HG03175 (cell line): Measurements from ENCODE around the gene PDYN.

Experiments used
- ATAC-seq: cut with Tn5 transposase; IDR thresholded peaks from one replicate; pipeline ENCODE4 v1.9.1; 2021; ENCODE audit warnings: mild to moderate bottlenecking, moderate library complexity; ENCODE audit not compliant: unreplicated experiment

The PDYN gene

GRCh38 chr20:1995531-1996310, 1.9 kb upstream of the PDYN start:
- ATAC-seq = no peak

GRCh38 chr20:1994627-1995026, 769 bp upstream of the PDYN start:
- ATAC-seq = no peak

- ATAC-seq = no peak
Measured at GRCh38 chr20:1992359-1993110, 1.3 kb downstream of the PDYN start.

GRCh38 chr20:1987826-1988225, 6.0 kb downstream of the PDYN start:
- ATAC-seq = no peak

DNA sequence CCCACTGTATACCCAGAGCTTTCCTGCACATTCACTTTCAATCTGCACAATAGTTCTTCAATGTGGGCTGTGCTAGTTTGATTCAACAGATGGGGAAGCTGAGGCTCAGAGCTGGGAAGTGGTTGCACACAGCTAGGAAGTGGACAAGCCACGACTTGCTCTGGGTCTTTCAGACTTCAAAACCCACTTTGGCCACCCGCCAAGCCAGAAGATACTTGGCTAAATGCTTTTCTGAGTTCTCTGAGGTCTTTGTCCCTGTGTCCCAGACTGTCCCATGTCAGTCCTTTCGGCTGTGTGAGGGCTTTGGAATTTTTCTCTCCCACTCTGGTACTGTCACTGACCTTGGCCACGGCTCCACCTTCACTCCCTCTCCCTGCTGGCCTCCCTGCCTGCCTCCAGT, 10.6 kb downstream of the PDYN start:
- ATAC-seq = no peak

- no peak for ATAC-seq
Measured at GRCh38 chr20:1982686-1983085, 11.2 kb downstream of the PDYN start.

GRCh38 chr20:1979106-1979778, 14.6 kb downstream of the PDYN start:
- no peak for ATAC-seq

DNA sequence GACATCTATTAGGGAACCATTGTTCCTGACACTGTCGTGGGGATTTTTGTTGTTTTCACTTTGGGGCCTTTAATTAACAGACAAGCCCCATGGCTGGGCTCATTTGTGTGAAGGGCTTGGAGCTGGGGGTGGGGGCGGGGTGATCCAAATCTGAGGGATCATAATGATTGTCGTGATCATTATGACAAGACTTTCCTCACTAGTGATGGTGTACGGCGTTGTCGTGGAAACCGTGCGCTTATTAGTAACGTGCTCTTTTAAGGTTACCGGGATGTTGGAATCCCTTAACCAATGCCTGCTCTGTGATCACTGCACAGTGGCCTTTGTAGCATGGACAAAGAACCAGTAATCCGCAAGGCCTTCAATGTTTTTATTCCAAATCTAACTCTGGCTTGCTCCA, 18.6 kb downstream of the PDYN start:
- ATAC-seq = no peak

DNA sequence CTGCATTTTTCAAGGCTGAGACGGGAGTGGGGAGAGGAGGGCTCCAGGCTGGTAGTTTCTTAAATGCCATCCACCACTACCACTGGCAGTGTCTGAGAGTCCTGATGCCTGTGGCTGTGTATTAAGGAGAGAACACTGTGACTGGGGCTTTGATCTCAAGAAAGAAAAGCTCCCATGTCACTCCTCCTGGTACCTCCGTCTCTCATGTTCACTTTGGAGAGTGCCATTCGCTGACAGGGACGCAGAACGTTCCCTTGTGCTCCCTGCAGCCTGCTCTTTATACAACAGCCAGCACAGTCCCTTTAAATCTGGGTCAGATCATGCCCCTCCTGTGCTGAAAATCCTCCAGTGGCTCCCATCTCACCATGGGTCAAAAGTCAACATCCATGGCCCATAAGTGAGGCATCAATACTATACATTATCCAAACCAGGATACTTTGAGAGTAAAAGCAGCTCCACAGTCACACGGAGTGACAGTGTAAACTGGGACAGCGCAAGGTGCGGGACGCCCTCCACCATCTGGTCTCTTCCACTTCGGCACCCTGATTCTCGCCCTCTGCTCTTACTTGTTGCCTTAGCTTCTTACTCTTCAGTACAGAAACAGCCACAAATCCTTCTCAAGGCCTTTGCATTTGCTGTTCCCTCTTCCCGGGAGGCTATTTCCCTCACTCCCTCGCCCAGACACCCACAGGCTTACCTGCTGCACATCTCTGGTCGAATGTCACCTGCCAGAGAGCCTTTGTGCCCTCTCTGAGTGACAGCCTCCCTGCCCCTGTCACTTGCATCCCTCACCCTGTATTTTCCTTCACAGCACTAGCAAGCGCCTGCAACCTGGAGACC, 20.0 kb downstream of the PDYN start:
- ATAC-seq = no peak

- ATAC-seq = no peak
Measured at GRCh38 chr20:1971893-1972586, 21.8 kb downstream of the PDYN start.

GRCh38 chr20:1968964-1969363, 24.9 kb downstream of the PDYN start:
- ATAC-seq = no peak

DNA sequence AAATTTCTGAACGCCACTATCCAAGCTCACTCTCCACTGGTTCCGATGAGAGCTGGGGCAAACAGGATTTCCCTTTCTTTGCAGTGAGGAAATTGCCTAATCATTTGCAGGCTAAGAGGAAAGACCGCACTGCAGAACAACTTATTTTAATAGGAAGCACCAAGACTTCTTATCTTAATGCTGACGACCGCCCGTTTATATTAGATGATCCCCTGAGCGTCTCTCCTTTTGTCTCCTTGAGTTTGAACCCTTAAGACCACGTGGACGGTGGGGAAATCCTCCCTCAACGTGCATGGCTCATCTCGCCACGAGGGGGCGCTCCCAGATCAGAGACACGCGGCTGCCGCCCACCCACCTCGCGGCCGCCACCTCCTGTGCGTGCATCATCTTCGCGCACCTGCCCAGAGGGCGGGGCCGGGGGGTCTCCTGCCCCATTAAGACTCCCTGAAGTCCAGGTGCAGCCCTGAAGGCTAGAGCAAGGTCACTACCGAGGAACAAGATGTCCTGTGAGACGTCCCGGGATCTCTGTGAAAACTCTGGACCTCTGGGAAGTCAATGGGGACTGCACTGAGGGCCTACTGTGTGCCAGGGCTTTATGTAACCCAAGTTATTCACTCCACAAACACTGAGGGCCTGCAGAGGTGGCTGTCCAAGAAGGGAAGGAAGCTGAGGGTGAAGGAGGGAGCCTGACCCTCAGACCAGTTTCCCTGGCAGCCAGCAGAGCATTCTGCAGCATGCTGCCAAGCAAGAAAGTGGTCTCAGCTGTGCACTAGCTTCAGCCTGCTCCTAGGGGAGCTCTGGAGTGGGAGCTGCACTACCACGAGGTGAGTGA, 28.1 kb downstream of the PDYN start:
- no peak for ATAC-seq

GRCh38 chr20:1964659-1965405, 29.0 kb downstream of the PDYN start:
- no peak for ATAC-seq

DNA sequence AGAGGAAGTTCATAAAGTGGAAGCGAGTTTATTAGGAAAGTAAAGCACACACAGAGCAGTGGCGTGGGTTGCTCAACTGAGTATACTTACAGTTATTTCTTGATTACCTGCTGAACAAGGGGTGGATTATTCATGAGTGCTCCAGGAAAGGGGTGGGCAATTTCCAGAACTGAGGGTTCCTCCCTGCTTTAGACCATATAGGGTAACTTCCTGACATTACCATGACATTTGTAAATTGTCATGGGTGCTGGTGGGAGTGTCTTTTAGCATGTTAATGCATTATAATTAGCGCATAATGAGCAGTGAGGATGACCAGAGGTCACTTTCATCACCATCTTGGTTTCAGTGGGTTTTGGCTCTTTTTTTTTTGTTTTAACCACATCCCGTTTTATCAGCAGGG, 29.8 kb downstream of the PDYN start:
- no peak for ATAC-seq

- no peak for ATAC-seq
Measured at GRCh38 chr20:1961374-1961773, 32.5 kb downstream of the PDYN start.

GRCh38 chr20:1959156-1959555, 34.7 kb downstream of the PDYN start:
- ATAC-seq = no peak

GRCh38 chr20:1958426-1958825, 35.4 kb downstream of the PDYN start:
- no peak for ATAC-seq

DNA sequence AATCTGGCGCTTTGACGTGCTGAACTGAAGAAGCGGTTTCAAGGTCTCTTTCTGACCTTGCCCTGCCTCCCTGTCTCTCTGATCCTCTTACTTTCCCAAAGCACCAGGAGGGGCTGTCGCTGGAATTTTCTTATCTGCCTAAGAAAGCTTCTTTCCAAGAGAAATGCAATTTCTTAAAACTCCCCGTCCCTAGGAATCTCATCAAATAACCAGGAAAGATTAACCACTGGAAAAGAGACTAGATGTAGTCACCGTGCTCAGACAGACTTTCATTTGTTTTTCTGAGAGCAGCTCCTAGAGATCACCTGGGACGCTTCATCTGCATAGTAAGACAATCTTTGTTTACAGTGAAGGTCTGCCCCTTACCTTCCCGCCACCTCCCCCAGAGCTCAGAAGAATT, 38.6 kb downstream of the PDYN start:
- no peak for ATAC-seq

DNA sequence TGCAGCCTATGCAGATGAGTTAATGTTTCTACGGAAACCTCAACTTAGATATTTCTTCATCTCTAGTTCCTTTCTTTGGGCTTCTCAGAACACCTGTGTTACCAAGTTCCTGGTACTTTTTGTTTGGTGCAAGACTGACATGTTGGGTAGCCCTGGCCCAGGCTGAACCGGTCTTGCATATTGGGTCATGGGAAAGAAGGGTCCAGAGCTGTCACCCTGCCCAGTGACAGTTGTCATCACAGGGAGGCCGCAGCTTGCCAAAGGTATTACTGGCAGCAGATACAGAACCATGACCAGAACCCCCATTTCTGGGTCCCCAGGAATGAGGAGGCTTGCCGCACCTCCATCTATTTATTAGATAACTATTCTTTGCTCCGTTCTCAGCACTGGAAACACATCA, 40.2 kb downstream of the PDYN start:
- ATAC-seq = no peak
